ENCODE measurements around the gene RASSF8. TPM values are rescaled to one million over a fixed set of nuclear protein-coding genes. Genes with fewer than 3 reads are reported as not detected.

The RASSF8 gene
- total RNA-seq, 4 donors from 2014 or later = 40.1 to 66.1 (median 48.2) TPM

- no peak for TF ChIP-seq CTCF (IDR thresholded peaks at IDR 0.05; ENCODE audit: low read depth)
These were observed 144.5 kb downstream of the RASSF8 start for GRCh38 chr12:26102953-26103352.

GRCh38 chr12:26106347-26106746, 147.9 kb downstream of the RASSF8 start:
- TF ChIP-seq CTCF (IDR thresholded peaks at IDR 0.05; ENCODE audit: low read depth) = no peak

- TF ChIP-seq CTCF (IDR thresholded peaks at IDR 0.05; ENCODE audit: low read depth) = no peak
These were observed 150.4 kb downstream of the RASSF8 start for GRCh38 chr12:26108915-26109314.

- TF ChIP-seq CTCF (IDR thresholded peaks at IDR 0.05; ENCODE audit: low read depth) = no peak
These were observed 150.9 kb downstream of the RASSF8 start for GRCh38 chr12:26109343-26109881.

- TF ChIP-seq CTCF (IDR thresholded peaks at IDR 0.05; ENCODE audit: low read depth) = no peak
These were observed 153.8 kb downstream of the RASSF8 start for GRCh38 chr12:26112232-26112631.

GRCh38 chr12:26112703-26113147, 154.2 kb downstream of the RASSF8 start:
- TF ChIP-seq CTCF (IDR thresholded peaks at IDR 0.05; ENCODE audit: low read depth) = no peak

- TF ChIP-seq CTCF (IDR thresholded peaks at IDR 0.05; ENCODE audit: low read depth) = no peak
These were observed 154.7 kb downstream of the RASSF8 start for GRCh38 chr12:26113181-26113654.
